HS-27A (cell line): ENCODE data around the gene GAL3ST3.

Experiments used
- DNase-seq: peaks from one replicate; pipeline ENCODE4 v3.0.0-alpha.2; 2012; ENCODE audit warnings: low read depth, missing footprints

GAL3ST3 gene

GRCh38 chr11:66069715-66070603 is 21.0 kb upstream of the GAL3ST3 start, which contains the start of gene PACS1:
TSS of gene PACS1 (plus strand) at chr11:66070272. CDS start at chr11:66070487, 215 bp downstream.
- DNase-seq, result no peak

DNA sequence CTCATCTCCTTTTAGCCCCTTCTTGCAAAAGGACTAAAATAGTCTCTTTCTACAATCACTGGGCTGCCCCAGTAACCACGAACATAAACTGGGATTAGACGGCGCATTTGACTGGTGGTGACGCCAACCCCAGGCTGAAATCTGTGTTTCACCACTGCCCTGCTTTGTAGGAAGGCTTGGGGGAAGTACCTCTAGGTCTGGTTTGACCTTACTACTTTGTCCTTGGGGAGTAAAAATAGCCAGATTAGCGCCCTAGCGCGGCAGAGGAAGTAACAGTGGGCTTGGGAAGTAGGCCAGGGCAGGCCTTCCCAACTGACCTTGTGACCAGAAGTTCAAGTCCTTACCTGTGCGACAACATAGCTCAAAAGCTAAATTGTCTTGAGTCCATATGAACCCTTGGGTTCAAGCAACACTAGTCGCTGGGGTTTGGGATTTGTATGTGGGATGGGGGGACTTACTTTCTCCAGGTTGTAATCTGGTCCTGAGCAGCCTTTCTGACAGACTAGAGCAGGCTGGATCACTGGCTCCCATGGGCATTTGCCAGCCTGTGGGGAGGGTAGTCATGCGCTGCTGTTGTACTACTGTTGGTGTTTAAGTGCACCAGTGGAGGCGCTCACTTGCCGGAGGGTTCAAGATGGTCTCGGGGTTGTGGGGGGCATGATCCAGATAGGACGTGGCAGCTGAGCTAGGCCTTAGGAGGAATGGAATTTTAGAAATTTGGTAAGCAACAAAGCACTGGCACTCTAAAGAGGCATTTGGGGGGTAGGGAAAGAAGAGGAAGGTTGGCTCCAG is 20.2 kb upstream of the GAL3ST3 start:
- DNase-seq, result no peak

- no peak for DNase-seq
Observed at GRCh38 chr11:66068154-66068821, 19.3 kb upstream of the GAL3ST3 start.

DNA sequence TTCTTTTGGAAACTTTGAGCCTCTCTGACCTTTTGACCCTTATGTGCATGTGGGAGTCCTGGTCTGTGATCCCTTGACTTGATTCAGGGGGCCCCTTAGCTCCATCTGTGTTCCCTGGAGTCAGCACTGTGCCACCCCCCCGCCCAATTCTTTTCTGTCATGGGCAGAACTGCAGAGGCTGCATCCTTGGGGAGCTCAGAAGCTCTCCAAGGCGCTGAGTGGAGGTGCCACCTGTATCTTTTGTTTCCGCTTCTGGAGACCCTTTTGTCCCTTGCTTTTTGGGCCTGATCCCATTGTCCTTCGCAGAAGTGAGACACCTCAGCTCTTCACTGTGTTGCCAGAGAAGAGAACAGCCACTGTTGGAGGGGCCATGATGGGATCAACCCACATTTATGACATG is 18.7 kb upstream of the GAL3ST3 start:
- DNase-seq, result no peak

DNA sequence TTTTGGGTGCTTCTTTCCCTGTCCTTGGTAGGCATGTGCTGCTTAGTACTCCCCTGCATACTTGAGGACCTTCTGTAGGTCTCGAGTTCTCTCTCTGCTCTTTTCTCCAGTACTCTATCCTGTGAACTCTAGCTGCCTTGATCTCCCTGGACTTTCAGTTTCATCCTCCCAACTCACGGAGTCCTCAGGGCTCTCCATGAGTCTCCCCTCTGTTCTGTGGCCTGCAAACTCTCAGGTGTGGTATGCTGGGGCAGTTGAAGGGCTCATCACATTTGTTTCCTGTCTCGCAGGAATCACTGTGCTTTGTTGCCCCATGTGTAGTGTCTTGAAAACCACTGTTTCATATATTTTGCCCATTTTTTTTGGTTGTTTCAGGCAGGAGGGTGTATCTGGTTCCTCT is 17.8 kb upstream of the GAL3ST3 start:
- DNase-seq, result no peak

DNA sequence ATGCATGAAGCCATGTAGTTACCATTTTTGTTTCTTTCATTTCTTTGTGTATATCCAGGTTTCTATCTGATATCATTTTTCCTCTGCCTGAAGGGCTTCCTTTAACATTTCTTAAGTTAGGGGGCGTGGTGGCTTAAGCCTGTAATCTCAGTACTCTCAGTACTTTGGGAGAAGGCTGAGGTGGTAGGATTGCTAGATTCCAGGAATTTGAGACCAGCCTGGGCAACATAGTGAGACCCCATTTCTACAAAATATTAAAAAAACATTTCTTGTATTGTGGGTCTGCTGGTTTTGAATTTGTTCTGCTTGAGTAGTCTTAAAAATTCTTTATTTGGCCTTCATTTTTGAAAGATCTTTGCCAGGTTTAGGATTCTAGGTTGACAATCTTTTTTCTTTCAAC is 15.6 kb upstream of the GAL3ST3 start:
- DNase-seq, result no peak

- no peak for DNase-seq
Observed at GRCh38 chr11:66063900-66064299, 14.9 kb upstream of the GAL3ST3 start.

DNA sequence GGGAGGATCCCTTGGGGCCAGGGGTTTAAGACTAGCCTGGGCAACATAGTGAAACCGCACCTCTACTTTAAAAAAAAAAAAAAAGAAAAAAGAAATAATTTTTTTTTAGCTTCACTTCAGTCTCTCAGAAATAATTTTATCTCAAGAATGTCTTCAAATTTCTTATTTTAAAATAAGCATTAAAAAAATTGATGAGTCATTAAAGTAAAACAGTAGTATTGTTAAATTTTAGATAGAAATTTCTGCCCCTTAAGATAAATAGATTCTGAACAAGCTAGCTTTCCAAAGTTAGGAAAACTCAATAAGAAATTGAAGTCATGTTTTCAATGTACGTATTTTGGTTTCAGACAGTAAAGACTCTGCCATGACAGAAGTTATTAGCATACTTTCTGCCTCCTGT is 13.4 kb upstream of the GAL3ST3 start:
- DNase-seq, result no peak

DNA sequence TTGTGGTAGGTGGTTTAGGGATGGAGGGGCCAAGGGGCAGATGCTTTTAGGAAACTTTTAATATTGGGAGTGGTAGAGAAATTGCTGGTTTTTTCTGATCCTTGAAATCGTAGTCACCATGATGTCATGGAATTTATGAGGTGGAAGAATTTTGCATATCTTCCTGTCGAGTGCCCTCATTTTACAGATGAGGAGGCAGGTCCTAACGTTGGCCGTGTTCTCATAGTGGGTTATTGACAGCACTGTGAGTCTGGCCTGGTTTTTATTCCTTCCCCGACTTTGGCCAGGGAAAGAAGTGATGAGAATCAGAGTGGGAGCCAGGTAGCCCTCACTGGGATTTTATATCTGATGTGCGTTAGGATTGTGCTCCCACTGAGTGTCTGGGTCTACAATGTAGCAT is 12.3 kb upstream of the GAL3ST3 start:
- no peak for DNase-seq

DNA sequence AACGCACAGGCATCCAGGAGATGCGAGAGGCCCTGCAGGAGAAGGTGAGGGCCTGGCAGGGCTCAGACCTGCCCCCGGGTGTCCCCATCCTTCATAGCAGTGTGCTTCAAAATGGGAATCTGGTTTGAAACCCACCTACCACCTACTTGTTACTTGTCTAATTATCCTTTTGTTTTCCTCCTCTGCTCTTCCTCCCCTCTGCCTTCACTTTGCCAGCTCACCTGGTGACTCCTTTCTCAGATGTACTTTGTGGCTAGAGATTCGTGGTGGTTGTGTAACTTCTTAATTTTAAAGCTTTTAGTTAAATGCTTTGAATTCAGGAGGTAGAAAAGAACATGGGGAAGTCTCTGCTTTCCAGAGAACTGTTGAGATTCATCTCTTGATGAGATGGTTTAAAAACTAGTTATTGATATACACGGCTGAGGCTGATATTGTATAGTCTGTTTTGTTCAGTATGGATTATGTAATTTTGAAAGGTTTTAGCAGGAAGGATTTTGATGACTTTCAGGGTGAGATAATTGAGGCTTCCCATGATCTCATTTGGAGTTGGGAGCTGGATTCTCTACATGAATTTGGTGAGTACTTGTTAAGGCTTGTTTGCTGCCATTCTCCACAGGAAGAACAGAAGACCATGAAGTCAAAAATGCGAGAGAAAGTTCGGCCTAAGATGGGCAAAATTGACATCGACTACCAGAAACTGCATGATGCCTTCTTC is 11.2 kb upstream of the GAL3ST3 start:
- no peak for DNase-seq

DNA sequence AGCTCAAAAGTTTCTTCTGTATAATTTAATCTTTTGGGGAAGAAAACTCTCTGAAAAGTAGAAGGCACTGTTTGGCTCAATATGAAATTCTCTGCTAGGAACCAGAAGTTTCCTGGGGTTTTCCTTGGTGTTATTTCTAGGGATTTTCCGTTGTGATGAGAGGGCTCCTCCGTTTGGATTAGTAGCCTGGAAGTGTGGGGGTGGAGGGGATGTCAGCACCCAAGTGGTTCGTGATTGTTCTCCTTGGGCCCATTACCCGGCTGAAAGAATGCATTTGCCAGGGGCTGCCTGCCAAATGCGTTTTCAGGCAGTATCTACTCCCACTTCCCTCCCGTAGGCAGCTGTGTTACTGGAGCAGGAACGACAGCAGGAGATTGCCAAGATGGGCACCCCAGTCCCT is 7.5 kb upstream of the GAL3ST3 start:
- no peak for DNase-seq

DNA sequence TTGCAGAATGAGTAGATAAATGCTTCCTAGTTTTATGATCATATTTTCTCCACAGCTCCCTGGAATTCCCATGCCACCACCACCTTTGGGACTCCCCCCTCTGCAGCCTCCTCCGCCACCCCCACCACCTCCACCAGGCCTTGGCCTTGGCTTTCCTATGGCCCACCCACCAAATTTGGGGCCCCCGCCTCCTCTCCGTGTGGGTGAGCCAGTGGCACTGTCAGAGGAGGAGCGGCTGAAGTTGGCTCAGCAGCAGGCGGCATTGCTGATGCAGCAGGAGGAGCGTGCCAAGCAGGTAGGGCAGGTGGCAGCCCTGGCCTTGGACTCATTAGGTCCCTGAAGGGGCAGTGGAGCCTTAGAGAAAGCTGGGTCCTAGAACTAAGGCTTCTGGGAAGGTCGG is 6.1 kb upstream of the GAL3ST3 start:
- DNase-seq, result no peak

DNA sequence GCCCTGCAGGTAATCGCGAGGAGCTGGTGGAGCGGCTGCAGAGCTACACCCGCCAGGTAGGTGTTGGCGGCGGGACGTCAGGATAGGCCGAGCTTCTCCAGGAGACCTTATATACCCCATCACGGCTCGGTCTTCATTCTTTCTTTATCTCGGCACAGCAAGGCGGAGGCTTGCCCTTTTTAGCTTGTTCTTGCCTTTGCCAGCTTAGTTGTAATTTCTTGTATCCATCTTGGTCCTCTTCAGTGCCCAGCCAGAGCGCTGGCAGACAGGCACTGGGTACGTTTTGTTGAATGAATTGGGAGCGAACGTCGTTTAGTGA is 3.7 kb upstream of the GAL3ST3 start:
- no peak for DNase-seq

DNA sequence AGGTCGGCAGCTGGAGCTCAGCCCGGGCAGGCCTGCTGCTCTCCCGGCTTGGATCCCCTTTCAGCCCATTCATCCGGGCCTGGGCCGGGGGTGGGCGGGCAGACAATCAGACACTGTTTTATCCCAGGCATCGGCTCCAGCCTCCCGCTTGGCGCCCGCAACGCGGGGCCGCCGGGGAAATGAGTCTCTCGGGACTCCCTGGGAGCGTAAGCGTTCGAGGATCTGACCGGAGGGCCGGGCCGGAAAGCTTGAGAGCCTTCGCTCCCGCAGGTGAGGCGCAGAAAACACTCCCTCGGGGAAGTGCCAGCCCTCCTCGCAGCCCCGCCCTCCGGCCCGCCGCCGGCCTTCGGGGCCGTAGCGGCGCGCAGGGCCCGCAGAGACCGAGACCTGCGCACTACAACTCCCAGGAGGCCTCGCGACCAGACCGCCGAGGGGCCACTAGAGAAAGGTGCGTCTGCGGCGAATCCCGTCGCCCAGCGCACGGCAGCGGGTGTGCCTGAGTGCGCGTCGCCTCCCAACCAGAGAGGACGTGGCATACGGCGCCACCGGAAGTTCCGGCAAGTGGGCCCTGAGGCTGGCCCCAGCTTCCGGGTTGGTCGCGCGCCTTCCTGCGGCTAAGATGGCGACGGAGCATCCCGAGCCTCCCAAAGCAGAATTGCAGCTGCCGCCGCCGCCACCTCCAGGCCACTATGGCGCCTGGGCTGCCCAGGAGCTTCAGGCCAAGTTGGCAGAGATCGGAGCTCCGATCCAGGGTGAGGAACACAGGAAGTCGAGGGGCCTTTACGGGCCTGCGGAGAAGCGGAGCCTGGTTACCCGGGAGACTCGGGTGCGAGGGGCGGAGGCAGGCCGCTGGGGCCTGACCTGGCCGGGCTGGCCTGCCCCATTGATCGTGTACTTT is 3.1 kb upstream of the GAL3ST3 start, which contains the start of gene SF3B2:
Gene SF3B2, plus strand, starts transcription at position 599 of the 898 bp plus-strand sequence. Its CDS starts 21 bp downstream, at position 620.
- peak; percentile 93 for DNase-seq

DNA sequence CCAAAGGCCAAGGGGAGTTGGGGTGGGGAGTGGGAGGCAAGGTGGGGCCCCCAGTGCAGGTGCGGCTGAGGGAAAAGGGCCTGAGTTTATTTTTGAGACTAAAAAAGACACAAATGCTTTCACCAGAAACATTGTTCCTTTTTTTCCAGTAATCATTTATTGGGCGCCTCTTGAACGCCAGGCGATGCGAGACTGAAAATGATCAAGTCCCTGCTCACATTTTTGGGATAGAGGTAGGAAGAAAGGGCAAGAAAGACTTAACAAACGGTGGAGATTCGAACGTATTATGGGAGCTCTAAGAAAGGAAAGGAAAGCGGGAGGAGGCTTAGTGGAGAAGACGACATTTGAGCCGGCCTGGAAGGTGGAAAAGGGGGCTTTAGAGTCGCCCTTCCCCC is 2.4 kb upstream of the GAL3ST3 start:
- DNase-seq, result no peak

DNA sequence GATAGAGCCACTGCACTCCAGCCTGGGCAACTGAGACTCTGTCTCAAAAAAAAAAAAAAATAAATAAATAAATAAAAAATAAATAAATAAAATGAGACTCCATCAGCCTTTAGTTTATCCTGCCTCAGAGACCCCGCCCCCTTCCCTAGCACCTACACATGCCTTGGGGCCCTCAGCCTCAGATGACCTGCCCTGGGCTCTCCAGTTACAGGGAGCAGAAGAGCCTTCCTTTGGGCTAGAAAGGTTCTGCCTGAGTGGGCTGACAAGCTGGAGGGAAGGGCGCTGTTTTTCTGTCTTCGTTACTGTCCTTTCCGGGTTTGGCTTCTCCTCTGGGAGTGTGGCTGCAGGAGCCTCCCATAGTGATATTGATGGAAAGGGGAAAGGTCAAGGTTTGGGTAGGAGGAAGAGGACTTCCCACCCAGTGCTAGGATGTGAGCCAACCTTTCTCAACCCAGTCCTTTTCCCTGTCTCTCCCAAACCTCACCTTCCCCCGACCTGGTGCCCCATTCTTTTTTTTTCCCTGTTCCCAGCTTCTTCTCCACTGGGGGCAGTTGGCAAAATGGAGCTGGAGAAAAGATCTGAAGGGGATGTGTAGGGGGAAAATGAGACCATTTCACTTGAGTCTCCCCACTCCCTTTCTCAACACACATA is 1.7 kb upstream of the GAL3ST3 start:
- DNase-seq, result no peak

DNA sequence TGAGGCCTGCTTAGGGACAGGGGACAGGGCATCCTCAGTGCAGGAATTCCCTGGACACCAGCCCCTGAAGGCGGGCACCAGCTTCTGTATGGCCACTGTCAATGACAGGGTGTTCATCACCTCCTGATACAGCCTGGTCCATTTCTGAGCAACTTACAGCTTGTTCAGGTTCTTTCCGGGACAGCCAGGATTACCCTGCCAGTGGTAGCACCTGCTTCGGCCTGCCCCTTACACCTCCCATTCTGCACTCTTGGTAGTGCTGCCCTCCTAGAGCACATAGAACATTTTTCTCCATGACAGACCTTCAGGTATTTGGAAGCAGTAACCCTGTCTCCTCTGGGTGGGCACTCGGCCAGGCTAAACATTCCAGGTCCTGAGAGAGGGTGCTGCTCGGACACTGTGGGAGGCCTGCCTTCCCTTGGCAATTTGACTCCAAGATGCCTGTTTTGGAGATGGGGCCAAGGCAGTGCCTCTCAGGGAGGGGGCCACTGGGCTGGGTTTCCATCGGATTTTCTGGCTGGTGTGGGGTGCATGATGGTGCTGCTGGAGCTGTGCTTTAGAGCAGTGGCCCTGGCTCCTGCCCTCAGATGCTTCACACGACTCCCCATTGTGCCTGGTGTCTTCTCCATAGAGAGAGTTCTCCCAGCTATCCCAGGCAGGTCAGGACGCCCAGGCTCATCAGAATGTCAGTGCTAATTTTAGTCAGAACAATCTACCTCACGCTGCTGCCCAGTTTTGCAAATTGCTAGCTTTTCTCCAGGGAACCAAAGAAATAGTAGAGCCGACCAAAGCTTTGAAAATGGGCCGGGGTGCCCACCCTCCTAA is 1.2 kb downstream of the GAL3ST3 start:
- no peak for DNase-seq

GRCh38 chr11:66046901-66047300 is 2.1 kb downstream of the GAL3ST3 start:
- DNase-seq, result no peak

GRCh38 chr11:66045177-66045639 is 3.8 kb downstream of the GAL3ST3 start:
- no peak for DNase-seq
